WERI-Rb-1 (cell line): ENCODE data around the gene NMB.

Experiments
- DNase-seq: peaks from one replicate; pipeline ENCODE4 v3.0.0-alpha.2; 2020
- H3K27ac ChIP-seq: fragments of 250-450 bp; sonication (Bioruptor Pico); 2 replicates; pipeline ENCODE4 v1.5.1; 2020; ENCODE audit warnings: mild to moderate bottlenecking, moderate library complexity
- H3K27me3 ChIP-seq: fragments of 250-450 bp; sonication (Bioruptor Pico); 2 replicates; pipeline ENCODE4 v1.5.1; 2021; ENCODE audit warnings: mild to moderate bottlenecking, low read depth, moderate library complexity; ENCODE audit not compliant: insufficient read depth, severe bottlenecking
- H3K36me3 ChIP-seq: fragments of 250-450 bp; sonication (Bioruptor Pico); 2 replicates; pipeline ENCODE4 v1.5.1; 2020; ENCODE audit warnings: mild to moderate bottlenecking, moderate library complexity
- H3K4me3 ChIP-seq: 2 replicates; pipeline ENCODE4 v1.5.1; 2011; ENCODE audit warnings: low read depth, mild to moderate bottlenecking, control low read depth, low read length
- H3K9me3 ChIP-seq: fragments of 250-450 bp; sonication (Bioruptor Pico); 2 replicates; pipeline ENCODE4 v1.5.1; 2021; ENCODE audit warnings: mild to moderate bottlenecking, moderate library complexity; ENCODE audit not compliant: severe bottlenecking
- TF ChIP-seq, protein P1 (sequence below): IDR thresholded peaks from 2 replicates; pipeline ENCODE4 v1.5.1; 2011; ENCODE audit warnings: low read depth, mild to moderate bottlenecking, control low read depth, inconsistent platforms, low read length

The NMB gene

GRCh38 chr15:84609818-84610525, 48.0 kb downstream of the NMB start:
- TF ChIP-seq, protein P1, sequence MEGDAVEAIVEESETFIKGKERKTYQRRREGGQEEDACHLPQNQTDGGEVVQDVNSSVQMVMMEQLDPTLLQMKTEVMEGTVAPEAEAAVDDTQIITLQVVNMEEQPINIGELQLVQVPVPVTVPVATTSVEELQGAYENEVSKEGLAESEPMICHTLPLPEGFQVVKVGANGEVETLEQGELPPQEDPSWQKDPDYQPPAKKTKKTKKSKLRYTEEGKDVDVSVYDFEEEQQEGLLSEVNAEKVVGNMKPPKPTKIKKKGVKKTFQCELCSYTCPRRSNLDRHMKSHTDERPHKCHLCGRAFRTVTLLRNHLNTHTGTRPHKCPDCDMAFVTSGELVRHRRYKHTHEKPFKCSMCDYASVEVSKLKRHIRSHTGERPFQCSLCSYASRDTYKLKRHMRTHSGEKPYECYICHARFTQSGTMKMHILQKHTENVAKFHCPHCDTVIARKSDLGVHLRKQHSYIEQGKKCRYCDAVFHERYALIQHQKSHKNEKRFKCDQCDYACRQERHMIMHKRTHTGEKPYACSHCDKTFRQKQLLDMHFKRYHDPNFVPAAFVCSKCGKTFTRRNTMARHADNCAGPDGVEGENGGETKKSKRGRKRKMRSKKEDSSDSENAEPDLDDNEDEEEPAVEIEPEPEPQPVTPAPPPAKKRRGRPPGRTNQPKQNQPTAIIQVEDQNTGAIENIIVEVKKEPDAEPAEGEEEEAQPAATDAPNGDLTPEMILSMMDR, result no peak
- no peaks in the 10 kb centered on the region for H3K27me3 ChIP-seq
- no peaks in the 10 kb centered on the region for H3K9me3 ChIP-seq
- H3K27ac ChIP-seq, result no peak overlapping the region
- no peak for DNase-seq
- H3K4me3 ChIP-seq, result no peak overlapping the region
- peaks cover 52% of the 10 kb centered on the region for H3K36me3 ChIP-seq

GRCh38 chr15:84608707-84609284, 49.2 kb downstream of the NMB start:
- peaks cover 62% of the 10 kb centered on the region for H3K36me3 ChIP-seq

GRCh38 chr15:84606653-84607120, 51.3 kb downstream of the NMB start:
- TF ChIP-seq, protein P1, result no peak
- Histone ChIP-seq H3K36me3 (peaks cover 65% of the 10 kb centered on the region), H3K27me3 (no peaks in the 10 kb centered on the region), H3K27ac (no peak overlapping the region), H3K4me3 (no peak overlapping the region), H3K9me3 (no peaks in the 10 kb centered on the region)
- DNase-seq, result no peak

More at GRCh38 chr15:84608707-84609284, 49.2 kb downstream of the NMB start:
- TF ChIP-seq, protein P1, result no peak
- Histone ChIP-seq H3K4me3 (no peak overlapping the region), H3K9me3 (no peaks in the 10 kb centered on the region), H3K27ac (no peak overlapping the region), H3K27me3 (no peaks in the 10 kb centered on the region)
- DNase-seq, result no peak

GRCh38 chr15:84605554-84605882, 52.5 kb downstream of the NMB start:
- Histone ChIP-seq H3K27ac (no peak overlapping the region), H3K4me3 (no peak overlapping the region), H3K36me3 (peaks cover 57% of the 10 kb centered on the region), H3K27me3 (no peaks in the 10 kb centered on the region), H3K9me3 (no peaks in the 10 kb centered on the region)
- TF ChIP-seq, protein P1, result no peak
- no peak for DNase-seq
